OCI-LY3 (cell line): Measurements from ENCODE around the gene RLF.
"Not testable (repeated sequence)": the region's sequence is repeated elsewhere in the genome, so short reads cannot be mapped to it uniquely, and the experiment has no call there.

Experiments used
- CTCF ChIP-seq: fragments of 200-600, 300-600 bp; sonication (generic); IDR thresholded peaks from 2 replicates; pipeline ENCODE4 v1.5.1; 2014; ENCODE audit warnings: antibody characterized with exemption, low read length, low read depth
- EZH2phosphoT487 ChIP-seq: fragments of 200-600 bp; shearing (Covaris generic); IDR thresholded peaks from 2 replicates; pipeline ENCODE4 v1.6.1; 2018; ENCODE audit warnings: antibody characterized with exemption, mixed run types, low read depth

- TF ChIP-seq CTCF, EZH2phosphoT487: not testable (repeated sequence)
Measured at GRCh38 chr1:40176989-40177388, 15.8 kb downstream of the RLF start.
